GM06990 (cell line): ENCODE results near the gene PMEPA1.
A peak's percentile ranks its signal among the peaks of the same experiment; 100 is the strongest.

Experiments used
- DNase-seq: peaks from one replicate; pipeline ENCODE4 v3.0.0-alpha.2; 2011; ENCODE audit not compliant: insufficient read length; ENCODE audit errors: extremely low read depth
- H3K27me3 ChIP-seq: replicated peaks from 2 replicates; pipeline ENCODE4 v1.6.0; 2011; ENCODE audit warnings: low read length; ENCODE audit not compliant: control insufficient read depth, insufficient read depth
- H3K36me3 ChIP-seq: 2 replicates; pipeline ENCODE4 v1.5.1; 2011; ENCODE audit warnings: low read length; ENCODE audit not compliant: control insufficient read depth, insufficient read depth
- H3K4me3 ChIP-seq: replicated peaks from 2 replicates; pipeline ENCODE4 v1.5.1; 2011; ENCODE audit warnings: low read depth, mild to moderate bottlenecking, control low read depth, low read length
- TF ChIP-seq, protein P1 (sequence below): IDR thresholded peaks from 2 replicates; pipeline ENCODE4 v1.5.1; 2011; ENCODE audit warnings: low read length, control low read depth, mild to moderate bottlenecking, inconsistent platforms; ENCODE audit not compliant: insufficient read depth, poor library complexity, severe bottlenecking

The PMEPA1 gene

GRCh38 chr20:57676589-57677583, 32.9 kb downstream of the PMEPA1 start:
- peak; percentile 59 for DNase-seq
- Histone ChIP-seq H3K4me3 (no peak overlapping the region), H3K36me3 (no peaks in the 10 kb centered on the region)

GRCh38 chr20:57675773-57676172, 34.0 kb downstream of the PMEPA1 start:
- no peaks in the 10 kb centered on the region for H3K36me3 ChIP-seq
- DNase-seq, result no peak
- H3K27me3 ChIP-seq, result no peaks in the 10 kb centered on the region
- no peak overlapping the region for H3K4me3 ChIP-seq
- TF ChIP-seq, protein P1, sequence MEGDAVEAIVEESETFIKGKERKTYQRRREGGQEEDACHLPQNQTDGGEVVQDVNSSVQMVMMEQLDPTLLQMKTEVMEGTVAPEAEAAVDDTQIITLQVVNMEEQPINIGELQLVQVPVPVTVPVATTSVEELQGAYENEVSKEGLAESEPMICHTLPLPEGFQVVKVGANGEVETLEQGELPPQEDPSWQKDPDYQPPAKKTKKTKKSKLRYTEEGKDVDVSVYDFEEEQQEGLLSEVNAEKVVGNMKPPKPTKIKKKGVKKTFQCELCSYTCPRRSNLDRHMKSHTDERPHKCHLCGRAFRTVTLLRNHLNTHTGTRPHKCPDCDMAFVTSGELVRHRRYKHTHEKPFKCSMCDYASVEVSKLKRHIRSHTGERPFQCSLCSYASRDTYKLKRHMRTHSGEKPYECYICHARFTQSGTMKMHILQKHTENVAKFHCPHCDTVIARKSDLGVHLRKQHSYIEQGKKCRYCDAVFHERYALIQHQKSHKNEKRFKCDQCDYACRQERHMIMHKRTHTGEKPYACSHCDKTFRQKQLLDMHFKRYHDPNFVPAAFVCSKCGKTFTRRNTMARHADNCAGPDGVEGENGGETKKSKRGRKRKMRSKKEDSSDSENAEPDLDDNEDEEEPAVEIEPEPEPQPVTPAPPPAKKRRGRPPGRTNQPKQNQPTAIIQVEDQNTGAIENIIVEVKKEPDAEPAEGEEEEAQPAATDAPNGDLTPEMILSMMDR, result no peak

More at GRCh38 chr20:57676589-57677583, 32.9 kb downstream of the PMEPA1 start:
- no peaks in the 10 kb centered on the region for H3K27me3 ChIP-seq
- TF ChIP-seq, protein P1, result no peak

DNA sequence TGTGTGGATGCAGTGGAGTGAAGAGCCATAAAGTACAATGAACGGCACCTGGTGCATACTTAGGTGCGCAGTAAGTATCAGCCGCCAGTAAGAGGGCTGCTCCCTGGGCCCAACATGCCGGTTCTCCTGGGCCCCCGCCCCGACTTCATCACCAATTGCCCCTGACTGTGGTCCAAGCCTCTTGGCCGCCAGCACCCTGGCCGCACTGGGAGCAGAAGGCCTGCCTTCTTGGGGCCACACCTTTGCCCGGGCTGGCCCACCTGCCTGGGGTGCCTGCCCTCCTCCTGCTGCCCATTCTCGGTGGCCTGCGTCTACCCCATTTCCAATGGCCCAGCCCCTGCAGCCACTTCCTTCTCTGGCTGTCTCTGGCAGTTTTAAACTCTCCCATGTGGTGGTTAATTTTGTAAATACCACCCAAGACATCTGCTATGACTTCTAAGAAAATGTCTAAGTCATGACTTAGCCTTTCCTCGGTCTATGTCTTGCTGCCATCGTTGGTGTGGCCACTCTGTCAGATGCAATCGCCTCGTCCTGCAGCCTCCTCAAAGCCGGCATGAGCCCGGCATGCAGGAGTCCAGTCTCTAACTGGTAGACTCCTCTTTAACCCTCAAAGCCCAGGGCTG, 36.8 kb downstream of the PMEPA1 start:
- Histone ChIP-seq H3K36me3 (no peaks in the 10 kb centered on the region), H3K4me3 (no peak overlapping the region), H3K27me3 (no peaks in the 10 kb centered on the region)
- TF ChIP-seq, protein P1, result no peak
- no peak for DNase-seq

DNA sequence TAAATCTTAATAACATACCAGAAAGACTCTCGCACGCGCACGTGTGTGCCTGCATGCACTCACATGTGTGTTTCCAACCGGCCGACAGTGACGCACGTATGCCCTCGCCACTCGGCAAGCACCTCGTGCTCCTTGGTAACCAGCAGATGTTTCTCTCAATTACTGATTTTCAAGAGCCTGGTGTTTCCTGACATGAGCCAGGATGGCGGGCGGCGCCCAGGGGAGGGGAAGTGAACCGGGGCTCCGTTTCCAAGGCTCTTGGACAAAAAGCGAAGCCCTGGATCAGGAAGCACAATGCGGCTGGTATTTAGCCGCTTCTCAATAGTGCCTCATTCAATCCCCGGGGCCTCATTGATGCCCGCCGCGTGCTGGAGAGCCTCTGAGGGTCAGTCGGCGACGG, 37.7 kb downstream of the PMEPA1 start:
- H3K36me3 ChIP-seq, result no peaks in the 10 kb centered on the region
- no peak overlapping the region for H3K4me3 ChIP-seq
- DNase-seq, result no peak
- TF ChIP-seq, protein P1, result no peak
- H3K27me3 ChIP-seq, result no peaks in the 10 kb centered on the region; the same call in 1 of the 2 replicates

DNA sequence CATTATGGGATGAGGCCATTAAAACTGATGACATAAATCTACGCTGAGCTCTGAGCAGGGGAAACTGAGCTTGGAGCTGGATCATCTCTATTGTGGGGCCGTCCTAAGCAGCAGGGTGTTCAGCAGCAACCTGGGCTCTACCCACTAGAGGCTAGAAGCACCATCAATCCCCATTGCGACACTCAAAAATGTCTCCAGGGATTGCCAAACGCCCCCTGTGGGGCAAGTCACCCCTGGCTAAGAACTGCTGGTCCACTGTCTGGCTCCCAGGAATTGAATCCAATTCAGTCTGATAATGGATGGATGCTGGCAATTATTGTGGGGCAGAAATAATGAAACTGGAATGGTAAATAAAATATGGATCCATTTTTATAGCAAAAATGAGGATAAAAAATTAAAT, 38.2 kb downstream of the PMEPA1 start:
- Histone ChIP-seq H3K4me3 (no peak overlapping the region), H3K36me3 (no peaks in the 10 kb centered on the region), H3K27me3 (no peaks in the 10 kb centered on the region; the same call in 1 of the 2 replicates)
- TF ChIP-seq, protein P1, result no peak
- no peak for DNase-seq
